Hepatocyte (in vitro differentiated cells): ENCODE results near the gene RCAN2.

Experiments
- EZH2 ChIP-seq: fragments of 200-600 bp; sonication (generic); IDR thresholded peaks from 2 replicates; pipeline ENCODE4 v1.6.1; 2016; ENCODE audit warnings: antibody characterized with exemption, mild to moderate bottlenecking, borderline replicate concordance
- EZH2phosphoT487 ChIP-seq: fragments of 200-600 bp; sonication (generic); IDR thresholded peaks from one replicate; pipeline ENCODE4 v1.6.1; 2018; ENCODE audit warnings: antibody characterized with exemption, mild to moderate bottlenecking, low read depth, moderate library complexity; ENCODE audit not compliant: unreplicated experiment, severe bottlenecking
- TF ChIP-seq, protein P1 (sequence below): fragments of 200-600 bp; sonication (generic); IDR thresholded peaks from 2 replicates; pipeline ENCODE4 v1.5.1; 2016; ENCODE audit warnings: antibody characterized with exemption, mild to moderate bottlenecking; ENCODE audit not compliant: poor library complexity

GRCh38 chr6:46507426-46507825, 16.2 kb upstream of the RCAN2 start:
- TF ChIP-seq EZH2 (no peak), EZH2phosphoT487 (no peak)
- TF ChIP-seq, protein P1, sequence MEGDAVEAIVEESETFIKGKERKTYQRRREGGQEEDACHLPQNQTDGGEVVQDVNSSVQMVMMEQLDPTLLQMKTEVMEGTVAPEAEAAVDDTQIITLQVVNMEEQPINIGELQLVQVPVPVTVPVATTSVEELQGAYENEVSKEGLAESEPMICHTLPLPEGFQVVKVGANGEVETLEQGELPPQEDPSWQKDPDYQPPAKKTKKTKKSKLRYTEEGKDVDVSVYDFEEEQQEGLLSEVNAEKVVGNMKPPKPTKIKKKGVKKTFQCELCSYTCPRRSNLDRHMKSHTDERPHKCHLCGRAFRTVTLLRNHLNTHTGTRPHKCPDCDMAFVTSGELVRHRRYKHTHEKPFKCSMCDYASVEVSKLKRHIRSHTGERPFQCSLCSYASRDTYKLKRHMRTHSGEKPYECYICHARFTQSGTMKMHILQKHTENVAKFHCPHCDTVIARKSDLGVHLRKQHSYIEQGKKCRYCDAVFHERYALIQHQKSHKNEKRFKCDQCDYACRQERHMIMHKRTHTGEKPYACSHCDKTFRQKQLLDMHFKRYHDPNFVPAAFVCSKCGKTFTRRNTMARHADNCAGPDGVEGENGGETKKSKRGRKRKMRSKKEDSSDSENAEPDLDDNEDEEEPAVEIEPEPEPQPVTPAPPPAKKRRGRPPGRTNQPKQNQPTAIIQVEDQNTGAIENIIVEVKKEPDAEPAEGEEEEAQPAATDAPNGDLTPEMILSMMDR = no peak
